GM21737 (cell line): ENCODE measurements around the gene CEACAM4.
"Not testable (repeated sequence)": the region's sequence is repeated elsewhere in the genome, so short reads cannot be mapped to it uniquely, and the experiment has no call there.

Experiments
- ATAC-seq: cut with Tn5 transposase; IDR thresholded peaks from one replicate; pipeline ENCODE4 v1.9.1; 2021; ENCODE audit warnings: mild to moderate bottlenecking, moderate library complexity; ENCODE audit not compliant: unreplicated experiment

Gene CEACAM4

GRCh38 chr19:41586064-41586463 lies 40.8 kb downstream of the CEACAM4 start:
- no peak for ATAC-seq

- ATAC-seq: no peak
Measured at GRCh38 chr19:41584931-41585330, 41.9 kb downstream of the CEACAM4 start.

GRCh38 chr19:41584260-41584810 lies 42.5 kb downstream of the CEACAM4 start:
- no peak for ATAC-seq

GRCh38 chr19:41582577-41583182 lies 44.2 kb downstream of the CEACAM4 start:
- ATAC-seq: not testable (repeated sequence)

- not testable (repeated sequence) for ATAC-seq
Measured at GRCh38 chr19:41581068-41581467, 45.8 kb downstream of the CEACAM4 start.

GRCh38 chr19:41578886-41579285 lies 48.0 kb downstream of the CEACAM4 start:
- ATAC-seq: no peak

GRCh38 chr19:41577833-41578232 lies 49.0 kb downstream of the CEACAM4 start:
- no peak for ATAC-seq

GRCh38 chr19:41577144-41577830 lies 49.6 kb downstream of the CEACAM4 start:
- no peak for ATAC-seq

GRCh38 chr19:41575998-41576397 lies 50.9 kb downstream of the CEACAM4 start, which contains the start of gene CEACAM21:
CEACAM21 (plus strand) TSS chr19:41576166; CDS start chr19:41576275, 109 bp downstream.
- no peak for ATAC-seq

- no peak for ATAC-seq
Measured at GRCh38 chr19:41570639-41571112, 56.2 kb downstream of the CEACAM4 start.

GRCh38 chr19:41570179-41570578 lies 56.7 kb downstream of the CEACAM4 start:
- no peak for ATAC-seq

GRCh38 chr19:41569481-41570150 lies 57.3 kb downstream of the CEACAM4 start:
- no peak for ATAC-seq
